B cell (primary cell): ENCODE data around the gene DNAJC15. TPM values are rescaled to one million over a fixed set of nuclear protein-coding genes. Genes with fewer than 3 reads are reported as not detected.

ENCODE experiments used
- ATAC-seq: fragments of 200-7000 bp; cut with Tn5 transposase; one replicate; pipeline ENCODE4 v1.10.0; 2021; ENCODE audit warnings: low read depth, mild to moderate bottlenecking, moderate number of reproducible peaks, moderate library complexity
- CTCF ChIA-PET: fragments of 350-600 bp; sonication (Branson Sonifier 250); formaldehyde crosslinking; loops from one replicate; lab custom pipeline; 2021; ENCODE audit warnings: antibody characterized with exemption, inconsistent platforms; lab: Charles Lee
- POLR2A ChIA-PET: fragments of 350-600 bp; sonication (Branson Sonifier 250); formaldehyde crosslinking; loops from one replicate; lab custom pipeline; 2021; ENCODE audit warnings: antibody characterized with exemption; lab: Charles Lee
- DNase-seq: peaks from one replicate; pipeline ENCODE4 v3.0.0; 2013
- H2AFZ ChIP-seq: 2 replicates; pipeline ENCODE4 v1.6.1; 2012; ENCODE audit warnings: mild to moderate bottlenecking, low read depth, low read length; ENCODE audit not compliant: insufficient read depth, poor library complexity, severe bottlenecking
- H3K27ac ChIP-seq, 2 donors: 1 replicate in 1 of 2; 2 replicates in 1 of 2; pipeline ENCODE4 v1.5.1; 2012 to 2013; ENCODE audit warnings: low read length in 2 of 2, mild to moderate bottlenecking in 2 of 2, moderate library complexity in 1 of 2
- H3K27me3 ChIP-seq, 4 experiments: fragments of 200-600 bp in 1 of 4; sonication (generic) in 1 of 4; replicated peaks in 1 of 4; 1 replicate in 2 of 4; 2 replicates in 2 of 4; pipeline versions ENCODE4 v1.6.1 to v1.7.0; 2013 to 2016; ENCODE audit warnings: low read length in 3 of 4, mild to moderate bottlenecking in 2 of 4, mixed read lengths in 1 of 4, moderate library complexity in 1 of 4; ENCODE audit not compliant: insufficient read depth in 4 of 4, control insufficient read depth in 3 of 4; ENCODE audit errors: control extremely low read depth in 1 of 4
- H3K36me3 ChIP-seq, 2 experiments: replicated peaks in 1 of 2; 1 replicate in 1 of 2; 2 replicates in 1 of 2; pipeline versions ENCODE4 v1.6.1 to v1.7.1; 2013; ENCODE audit warnings: low read length in 1 of 2; ENCODE audit not compliant: insufficient read depth in 2 of 2, control insufficient read depth in 1 of 2; ENCODE audit errors: control extremely low read depth in 1 of 2, extremely low read depth in 1 of 2
- H3K4me1 ChIP-seq, 2 donors: fragments of 200-600 bp in 1 of 2; sonication (generic) in 1 of 2; 1 replicate in 1 of 2; 2 replicates in 1 of 2; pipeline versions ENCODE4 v1.5.1 to v1.6.1; 2013 to 2017; ENCODE audit warnings: low read length in 2 of 2; ENCODE audit not compliant: control insufficient read depth in 2 of 2, insufficient read depth in 2 of 2
- H3K4me2 ChIP-seq: replicated peaks from 2 replicates; pipeline ENCODE3; 2012; ENCODE audit warnings: mild to moderate bottlenecking, low read depth, low read length; ENCODE audit not compliant: poor library complexity, severe bottlenecking
- H3K4me3 ChIP-seq, 5 experiments: fragments of 200-600 bp in 1 of 5; sonication (generic) in 1 of 5; 1 replicate in 3 of 5; 2 replicates in 2 of 5; pipeline versions ENCODE4 v1.5.1 to v1.7.0; 2011 to 2016; ENCODE audit warnings: low read length in 4 of 5, mild to moderate bottlenecking in 4 of 5, low read depth in 2 of 5, control low read depth in 1 of 5, moderate library complexity in 1 of 5; ENCODE audit not compliant: insufficient read depth in 1 of 5; ENCODE audit errors: control extremely low read depth in 1 of 5, extremely low read depth in 1 of 5
- H3K79me2 ChIP-seq: fragments of 200-600 bp; sonication (generic); one replicate; pipeline ENCODE4 v1.6.0; 2016; ENCODE audit warnings: low read length; ENCODE audit not compliant: control insufficient read depth, insufficient read depth
- H3K9ac ChIP-seq: fragments of 200-600 bp; sonication (generic); 2 replicates; pipeline ENCODE4 v1.6.1; 2017; ENCODE audit warnings: mild to moderate bottlenecking, low read length, moderate library complexity
- H3K9me3 ChIP-seq, 3 donors: one replicate each; pipeline versions ENCODE4 v1.6.1 to v1.7.1; 2013; ENCODE audit warnings: low read length in 2 of 3; ENCODE audit not compliant: control insufficient read depth in 2 of 3, insufficient read depth in 1 of 3; ENCODE audit errors: control extremely low read depth in 1 of 3
- H4K20me1 ChIP-seq: 2 replicates; pipeline ENCODE4 v1.6.0; 2012; ENCODE audit warnings: mild to moderate bottlenecking, low read length; ENCODE audit not compliant: insufficient read depth, control insufficient read depth, poor library complexity, severe bottlenecking
- H3K27ac Mint-ChIP-seq: one replicate; pipeline ENCODE4 v1.8.0; 2021; ENCODE audit warnings: mixed read lengths
- H3K27me3 Mint-ChIP-seq: one replicate; pipeline ENCODE4 v1.8.0; 2021; ENCODE audit warnings: mixed read lengths
- H3K4me1 Mint-ChIP-seq: one replicate; pipeline ENCODE4 v1.8.0; 2021; ENCODE audit warnings: mixed read lengths
- H3K4me3 Mint-ChIP-seq: one replicate; pipeline ENCODE4 v1.8.0; 2021; ENCODE audit warnings: mixed read lengths
- H3K9me3 Mint-ChIP-seq: one replicate; pipeline ENCODE4 v1.8.0; 2022; ENCODE audit warnings: mixed read lengths; ENCODE audit not compliant: insufficient read depth
- EZH2 ChIP-seq: IDR thresholded peaks from 2 replicates; pipeline ENCODE4 v1.6.1; 2012; ENCODE audit warnings: borderline replicate concordance, low read depth, mild to moderate bottlenecking, moderate library complexity, low read length; ENCODE audit not compliant: insufficient read depth, poor library complexity, severe bottlenecking
- WGBS: methylation state at CpG from one replicate; pipeline ENCODE4 v1.1.5; 2013; ENCODE audit warnings: missing lambda C conversion rate; ENCODE audit not compliant: insufficient coverage; 5-methylcytosine and 5-hydroxymethylcytosine counted together
- intact Hi-C: fragments of 100-400 bp; cut with micrococcal nuclease; formaldehyde crosslinking; loops from one replicate; pipeline ENCODE4 v1.10.0; 2022
- polyA plus RNA-seq: library from polyadenylated mRNA; depleted of rRNA; stranded (reverse); fragments of >200 nt; gene quantifications from 2 replicates; pipeline ENCODE4 v1.2.3, GENCODE V29; 2012
- total RNA-seq, 2 donors: library from RNA; stranded (reverse); fragments of 120-200 nt in 1 of 2; gene quantifications; 1 replicate in 1 of 2; 2 replicates in 1 of 2; pipeline versions ENCODE4 v1.2.3 to v1.2.4, GENCODE V29; 2013 to 2022
- TF ChIP-seq, protein P1 (sequence below): fragments of 200-600 bp; IDR thresholded peaks from one replicate; pipeline ENCODE4 v1.8.0; 2022; ENCODE audit warnings: antibody characterized with exemption, mild to moderate bottlenecking

The DNAJC15 gene
- total and polyA plus RNA-seq, 2 donors (not counting 1 experiment from before 2014, with no cell fraction given): 11.5 to 15.2 TPM

DNA sequence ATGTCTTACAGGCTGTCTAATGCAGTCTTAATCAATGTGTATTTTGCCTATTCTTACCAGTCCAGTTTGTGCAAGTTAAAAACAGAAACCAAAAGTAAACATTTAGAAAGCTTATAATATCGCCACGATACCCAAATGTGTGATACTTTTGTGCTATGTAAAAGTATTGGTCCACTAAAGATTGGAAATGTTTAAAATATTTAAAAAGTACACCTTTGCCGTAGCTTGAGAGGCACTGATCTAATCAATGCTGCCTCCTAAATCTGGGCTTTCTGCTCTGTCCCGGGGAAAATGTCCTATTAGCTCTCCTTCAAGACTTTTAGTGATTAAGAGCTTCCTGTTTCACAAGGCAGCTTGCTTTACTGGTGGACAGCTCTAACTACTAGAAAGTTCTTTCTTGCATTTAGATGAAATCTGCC lies 64.7 kb downstream of the DNAJC15 start:
- Mint-ChIP-seq H3K27me3 (no peaks in the 10 kb centered on the region), H3K9me3 (peaks cover 4% of the 10 kb centered on the region), H3K27ac (peak overlapping the region; percentile 61), H3K4me1 (peaks cover 18% of the 10 kb centered on the region), H3K4me3 (peak overlapping the region; percentile 82)
- peak overlapping the region in 4 of 5 experiments; percentile 34 to 81 (median 57) for H3K4me3 ChIP-seq
- peaks cover 0 to 6% of the 10 kb centered on the region in 2 donors for H3K4me1 ChIP-seq
- peaks cover 7 to 8% of the 10 kb centered on the region in 2 experiments for H3K36me3 ChIP-seq
- no peaks in the 10 kb centered on the region for H4K20me1 ChIP-seq
- DNase-seq: peak; percentile 37
- TF ChIP-seq, protein P1, sequence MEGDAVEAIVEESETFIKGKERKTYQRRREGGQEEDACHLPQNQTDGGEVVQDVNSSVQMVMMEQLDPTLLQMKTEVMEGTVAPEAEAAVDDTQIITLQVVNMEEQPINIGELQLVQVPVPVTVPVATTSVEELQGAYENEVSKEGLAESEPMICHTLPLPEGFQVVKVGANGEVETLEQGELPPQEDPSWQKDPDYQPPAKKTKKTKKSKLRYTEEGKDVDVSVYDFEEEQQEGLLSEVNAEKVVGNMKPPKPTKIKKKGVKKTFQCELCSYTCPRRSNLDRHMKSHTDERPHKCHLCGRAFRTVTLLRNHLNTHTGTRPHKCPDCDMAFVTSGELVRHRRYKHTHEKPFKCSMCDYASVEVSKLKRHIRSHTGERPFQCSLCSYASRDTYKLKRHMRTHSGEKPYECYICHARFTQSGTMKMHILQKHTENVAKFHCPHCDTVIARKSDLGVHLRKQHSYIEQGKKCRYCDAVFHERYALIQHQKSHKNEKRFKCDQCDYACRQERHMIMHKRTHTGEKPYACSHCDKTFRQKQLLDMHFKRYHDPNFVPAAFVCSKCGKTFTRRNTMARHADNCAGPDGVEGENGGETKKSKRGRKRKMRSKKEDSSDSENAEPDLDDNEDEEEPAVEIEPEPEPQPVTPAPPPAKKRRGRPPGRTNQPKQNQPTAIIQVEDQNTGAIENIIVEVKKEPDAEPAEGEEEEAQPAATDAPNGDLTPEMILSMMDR: no peak
- no peak for TF ChIP-seq EZH2
- H3K79me2 ChIP-seq: peaks cover 9% of the 10 kb centered on the region
- H3K27ac ChIP-seq: peak overlapping the region; percentile 67 to 75
- ChIA-PET POLR2A (no interaction called here), CTCF (interaction anchor here (0.8 to 1.9 kb wide), 8 partner anchors 9 to 118 kb away, joined by 3 to 11 read pairs (median 4); no protein-coding TSS in a partner anchor)
- intact Hi-C loops: loop anchor here (5.0 to 10.0 kb wide), 3 partner anchors 41 to 714 kb away; partner anchors contain the start of gene DNAJC15
- H3K9me3 ChIP-seq: peaks cover 0 to 5% (median 0%) of the 10 kb centered on the region in 3 donors
- WGBS: 25% methylated on average over 1 of the region's 4 CpGs
- H2AFZ ChIP-seq: peak overlapping the region; percentile 77
- peak overlapping the region; percentile 66 for H3K4me2 ChIP-seq
- no peaks in the 10 kb centered on the region for H3K27me3 ChIP-seq
- peak; percentile 36 for ATAC-seq
- H3K9ac ChIP-seq: peak overlapping the region; percentile 76

DNA sequence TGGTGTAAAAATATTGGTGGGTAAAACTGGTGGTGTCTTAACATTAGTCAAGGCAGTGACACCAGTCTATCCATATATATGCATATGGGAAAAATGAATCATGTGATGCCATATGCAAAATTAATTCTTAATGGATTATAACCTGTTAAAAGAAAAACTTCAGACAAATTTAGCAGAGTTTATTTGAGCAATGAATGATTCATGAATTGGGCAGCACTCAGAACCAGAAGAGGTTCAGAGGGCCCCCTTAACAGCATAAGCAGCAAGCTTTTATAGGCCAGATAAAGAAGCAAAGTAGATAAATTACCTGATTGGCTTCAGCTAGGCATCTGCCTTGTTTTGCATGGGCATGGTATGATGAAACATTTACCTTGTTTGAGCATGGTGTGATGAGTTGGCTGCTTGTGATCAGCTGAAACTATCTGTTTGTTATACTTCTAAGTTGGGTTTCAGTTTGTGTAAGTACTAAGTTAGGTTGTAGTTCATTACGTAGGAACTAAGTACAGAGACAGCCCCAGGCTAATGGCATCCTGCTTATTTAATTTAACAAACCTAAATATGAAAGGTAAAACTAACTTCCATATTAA lies 66.6 kb downstream of the DNAJC15 start:
- Histone ChIP-seq H3K4me2 (no peak overlapping the region), H3K79me2 (peaks cover 11% of the 10 kb centered on the region), H3K4me1 (peaks cover 0 to 6% of the 10 kb centered on the region in 2 donors), H3K4me3 (no peak overlapping the region), H2AFZ (no peak overlapping the region), H4K20me1 (no peaks in the 10 kb centered on the region), H3K27ac (no peak overlapping the region), H3K27me3 (no peaks in the 10 kb centered on the region), H3K9ac (no peak overlapping the region), H3K9me3 (peaks cover 0 to 5% (median 0%) of the 10 kb centered on the region in 3 donors), H3K36me3 (peaks cover 7 to 8% of the 10 kb centered on the region in 2 experiments)
- no peak overlapping the region for H3K27ac Mint-ChIP-seq
- ATAC-seq (no peak), DNase-seq (no peak)
- H3K9me3 Mint-ChIP-seq: peaks cover 4% of the 10 kb centered on the region
- CTCF ChIA-PET: no interaction called here
- POLR2A ChIA-PET: no interaction called here
- H3K4me1 Mint-ChIP-seq: peaks cover 21% of the 10 kb centered on the region
- no peak overlapping the region for H3K4me3 Mint-ChIP-seq
- intact Hi-C loops: loop anchor here (5.0 to 10.0 kb wide), 3 partner anchors 43 to 712 kb away; partner anchors contain the start of gene DNAJC15
- no peaks in the 10 kb centered on the region for H3K27me3 Mint-ChIP-seq
- no CpG with 5 or more reads among the region's 1 CpG for WGBS
- TF ChIP-seq, protein P1: no peak
- TF ChIP-seq EZH2: no peak
